GM23338 (cell line): ENCODE measurements around the gene SHLD2. TPM values are rescaled to one million over a fixed set of nuclear protein-coding genes. Genes with fewer than 3 reads are reported as not detected.
"Not testable (repeated sequence)": the region's sequence is repeated elsewhere in the genome, so short reads cannot be mapped to it uniquely, and the experiment has no call there.

ENCODE experiments used
- ATAC-seq: fragments of 200-7000 bp; cut with Tn5 transposase; 3 replicates; pipeline ENCODE4 v1.9.1; 2020
- DNase-seq: peaks from one replicate; pipeline ENCODE4 v3.0.0-alpha.2; 2015; ENCODE audit warnings: low spot score
- H2AFZ ChIP-seq: fragments of 200-600 bp; sonication (generic); 2 replicates; pipeline ENCODE4 v1.8.0; 2016; ENCODE audit warnings: antibody characterized with exemption, mild to moderate bottlenecking, moderate library complexity
- H3F3A ChIP-seq: fragments of 200-600 bp; sonication (generic); replicated peaks from 2 replicates; pipeline ENCODE4 v1.8.0; 2017; ENCODE audit warnings: antibody characterized with exemption, mixed run types, low read depth
- H3K27ac ChIP-seq: fragments of 200-600 bp; sonication (generic); 2 replicates; pipeline ENCODE4 v1.6.1; 2016; ENCODE audit warnings: low read depth
- H3K27me3 ChIP-seq: fragments of 200-600 bp; sonication (generic); 2 replicates; pipeline ENCODE4 v1.8.0; 2016; ENCODE audit warnings: mild to moderate bottlenecking, mixed run types, moderate library complexity; ENCODE audit not compliant: insufficient read depth
- H3K36me3 ChIP-seq: fragments of 200-600 bp; sonication (generic); 2 replicates; pipeline ENCODE4 v1.8.0; 2016; ENCODE audit warnings: mild to moderate bottlenecking; ENCODE audit not compliant: insufficient read depth
- H3K4me1 ChIP-seq: fragments of 200-600 bp; sonication (generic); 2 replicates; pipeline ENCODE4 v1.8.0; 2016; ENCODE audit warnings: mild to moderate bottlenecking, moderate library complexity; ENCODE audit not compliant: insufficient read depth
- H3K4me2 ChIP-seq: fragments of 200-600 bp; sonication (generic); 2 replicates; pipeline ENCODE4 v1.7.1; 2017; ENCODE audit warnings: mixed run types
- H3K4me3 ChIP-seq: fragments of 200-600 bp; sonication (generic); 2 replicates; pipeline ENCODE4 v1.6.1; 2016; ENCODE audit warnings: mixed run types
- H3K79me2 ChIP-seq: fragments of 200-600 bp; sonication (generic); replicated peaks from 2 replicates; pipeline ENCODE4 v1.8.0; 2017; ENCODE audit warnings: mild to moderate bottlenecking; ENCODE audit not compliant: insufficient read depth
- H3K9me2 ChIP-seq: fragments of 200-600 bp; sonication (generic); 2 replicates; pipeline ENCODE4 v1.8.0; 2017; ENCODE audit not compliant: insufficient read depth
- H4K20me1 ChIP-seq: fragments of 200-600 bp; sonication (generic); replicated peaks from 2 replicates; pipeline ENCODE4 v1.8.0; 2017; ENCODE audit warnings: mild to moderate bottlenecking; ENCODE audit not compliant: insufficient read depth
- H3K27ac Mint-ChIP-seq: 2 replicates; pipeline ENCODE4 v1.8.0; 2020; ENCODE audit warnings: inconsistent platforms, mild to moderate bottlenecking, moderate library complexity, mixed read lengths
- H3K27me3 Mint-ChIP-seq: 3 replicates; pipeline ENCODE4 v1.8.0; 2022; ENCODE audit warnings: low read depth, mild to moderate bottlenecking, moderate library complexity, mixed read lengths, inconsistent platforms; ENCODE audit not compliant: insufficient read depth, poor library complexity
- H3K36me3 Mint-ChIP-seq: 3 replicates; pipeline ENCODE4 v1.8.0; 2021; ENCODE audit warnings: low read depth, mild to moderate bottlenecking, inconsistent platforms, moderate library complexity, mixed read lengths
- H3K4me1 Mint-ChIP-seq: 3 replicates; pipeline ENCODE4 v1.8.0; 2020; ENCODE audit warnings: mild to moderate bottlenecking, inconsistent platforms, mixed read lengths
- H3K4me3 Mint-ChIP-seq: 3 replicates; pipeline ENCODE4 v1.8.0; 2021; ENCODE audit warnings: moderate library complexity, mild to moderate bottlenecking, inconsistent platforms, mixed read lengths
- H3K9me3 Mint-ChIP-seq: 3 replicates; pipeline ENCODE4 v1.8.0; 2020; ENCODE audit warnings: moderate library complexity, mild to moderate bottlenecking, inconsistent platforms, mixed read lengths
- polyA plus RNA-seq: library from polyadenylated mRNA; unstranded; fragments of >200 nt; fragmentation: Nextera tagmentation; extraction: Ambion mirVana; gene quantifications from 2 replicates; pipeline ENCODE4 v1.2.1, GENCODE V29; 2016
- total RNA-seq: library from RNA; depleted of rRNA; stranded (reverse); fragments of >200 nt; shearing (Covaris generic); gene quantifications from 2 replicates; pipeline ENCODE4 v1.2.3, GENCODE V29; 2014

The SHLD2 gene
- total and polyA plus RNA-seq, 2 experiments from 2014 or later = 13.9 to 34.2 TPM

- not testable (repeated sequence) for ATAC-seq, H3K9me2 ChIP-seq, H3K79me2 ChIP-seq, H3K4me1 Mint-ChIP-seq, H3K4me3 Mint-ChIP-seq, H3K36me3 Mint-ChIP-seq, H3K27ac Mint-ChIP-seq, H3K27me3 ChIP-seq, H3K4me3 ChIP-seq, H2AFZ ChIP-seq, H3F3A ChIP-seq, H3K4me2 ChIP-seq, H3K27ac ChIP-seq, H3K36me3 ChIP-seq, H4K20me1 ChIP-seq, DNase-seq, H3K9me3 Mint-ChIP-seq, H3K4me1 ChIP-seq, H3K27me3 Mint-ChIP-seq
These were observed 32.7 kb downstream of the SHLD2 start for GRCh38 chr10:87127607-87128156.

- H3K36me3 Mint-ChIP-seq = peaks cover 19% of the 10 kb centered on the region
- not testable (repeated sequence) for ATAC-seq, H3K4me1 Mint-ChIP-seq, DNase-seq, H3F3A ChIP-seq, H3K4me1 ChIP-seq, H3K4me3 Mint-ChIP-seq, H3K79me2 ChIP-seq, H2AFZ ChIP-seq, H3K27ac Mint-ChIP-seq, H3K27me3 ChIP-seq, H4K20me1 ChIP-seq, H3K36me3 ChIP-seq, H3K9me2 ChIP-seq, H3K27me3 Mint-ChIP-seq, H3K4me3 ChIP-seq, H3K9me3 Mint-ChIP-seq, H3K27ac ChIP-seq, H3K4me2 ChIP-seq
These were observed 37.2 kb downstream of the SHLD2 start for GRCh38 chr10:87132176-87132575.

- H3K79me2 ChIP-seq, H3K27ac Mint-ChIP-seq, H3K4me3 ChIP-seq, DNase-seq, H4K20me1 ChIP-seq, ATAC-seq, H3K36me3 ChIP-seq, H3K27me3 ChIP-seq, H3K27me3 Mint-ChIP-seq, H3K4me2 ChIP-seq, H3F3A ChIP-seq, H3K4me1 Mint-ChIP-seq, H3K4me1 ChIP-seq, H3K4me3 Mint-ChIP-seq, H3K9me2 ChIP-seq, H3K27ac ChIP-seq, H2AFZ ChIP-seq: not testable (repeated sequence)
- peaks cover 23% of the 10 kb centered on the region for H3K9me3 Mint-ChIP-seq
- peaks cover 37% of the 10 kb centered on the region for H3K36me3 Mint-ChIP-seq
These were observed 38.9 kb downstream of the SHLD2 start for GRCh38 chr10:87133936-87134335.

- H2AFZ ChIP-seq, H3K4me1 Mint-ChIP-seq, H3K27ac Mint-ChIP-seq, H3K79me2 ChIP-seq, H3K4me1 ChIP-seq, H3K4me3 Mint-ChIP-seq, H3K4me3 ChIP-seq, H4K20me1 ChIP-seq, H3K9me2 ChIP-seq, H3K27me3 ChIP-seq, H3K27me3 Mint-ChIP-seq, H3K4me2 ChIP-seq, H3K27ac ChIP-seq, ATAC-seq, DNase-seq, H3F3A ChIP-seq, H3K36me3 ChIP-seq: not testable (repeated sequence)
- H3K36me3 Mint-ChIP-seq = peaks cover 38% of the 10 kb centered on the region
- peaks cover 23% of the 10 kb centered on the region for H3K9me3 Mint-ChIP-seq
These were observed 39.4 kb downstream of the SHLD2 start for GRCh38 chr10:87134440-87134839.

DNA sequence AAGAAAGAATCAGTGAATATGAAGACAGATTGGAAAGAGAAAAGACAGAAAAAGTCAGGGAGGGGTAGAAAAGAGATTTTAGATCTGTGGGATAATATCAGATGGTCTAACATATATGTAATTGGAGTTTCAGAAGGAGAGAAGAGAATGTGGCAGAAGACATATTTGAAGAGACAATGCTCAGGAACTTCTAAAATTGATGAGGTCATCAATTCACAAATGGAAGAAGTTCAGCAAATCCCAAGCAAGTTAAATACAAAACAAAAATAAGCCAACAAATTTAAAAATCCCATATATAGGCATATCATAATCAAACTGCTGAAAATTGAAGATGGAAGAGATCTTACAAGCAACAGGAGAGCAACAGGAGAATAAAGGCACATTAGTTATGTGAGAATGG lies 42.5 kb downstream of the SHLD2 start:
- H3K4me3 ChIP-seq, H4K20me1 ChIP-seq, H2AFZ ChIP-seq, H3K27me3 Mint-ChIP-seq, H3K27ac ChIP-seq, H3K27me3 ChIP-seq, H3K27ac Mint-ChIP-seq, ATAC-seq, DNase-seq, H3F3A ChIP-seq, H3K4me1 ChIP-seq, H3K9me2 ChIP-seq, H3K4me1 Mint-ChIP-seq, H3K79me2 ChIP-seq, H3K4me3 Mint-ChIP-seq, H3K4me2 ChIP-seq, H3K36me3 ChIP-seq: not testable (repeated sequence)
- Mint-ChIP-seq H3K9me3 (peaks cover 27% of the 10 kb centered on the region), H3K36me3 (peaks cover 36% of the 10 kb centered on the region)

DNA sequence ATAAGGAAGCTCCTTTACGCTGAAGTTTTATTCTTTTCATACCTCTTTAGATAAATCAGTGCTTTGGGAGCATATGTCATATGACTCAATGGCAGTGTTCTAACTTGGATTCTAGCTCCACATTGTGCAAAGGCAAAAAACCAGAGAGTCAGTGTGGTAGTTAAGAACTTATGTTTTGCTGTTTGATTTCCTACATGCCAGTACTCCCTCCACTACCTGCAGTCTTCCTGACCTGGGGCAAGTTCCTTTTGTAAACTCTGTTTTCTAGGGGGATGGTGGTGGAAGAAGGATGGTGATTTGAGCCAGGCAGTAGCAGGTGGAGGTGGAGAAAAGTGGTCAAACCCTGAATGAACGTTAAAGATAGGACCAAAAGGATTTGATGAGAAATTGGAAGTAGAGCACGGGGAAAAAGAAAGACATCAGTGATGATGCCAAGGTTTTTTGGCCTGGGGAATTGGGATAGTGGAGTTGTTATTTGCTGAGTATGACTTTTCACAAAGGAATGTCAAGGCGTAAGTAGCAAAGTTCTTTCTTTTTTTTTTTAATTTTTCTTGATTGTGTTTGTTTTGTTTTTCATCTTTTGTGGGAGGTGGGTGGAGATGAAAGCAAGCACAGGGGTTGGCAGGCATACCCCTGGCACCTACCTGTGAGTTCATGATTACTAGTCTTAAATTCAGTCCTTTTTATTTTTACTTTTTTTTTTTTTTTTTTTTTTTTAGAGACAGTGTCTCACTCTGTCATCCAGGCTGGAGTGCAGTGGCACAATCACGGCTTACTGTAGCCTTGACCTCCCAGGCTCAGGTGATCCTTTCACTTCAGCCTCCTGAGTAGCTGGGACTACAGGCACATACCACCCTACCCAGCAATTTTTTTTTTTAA lies 47.5 kb downstream of the SHLD2 start:
- not testable (repeated sequence) for H3K4me1 ChIP-seq, H3K4me2 ChIP-seq, H3K27ac Mint-ChIP-seq, H3K27me3 ChIP-seq, H3K27ac ChIP-seq, DNase-seq, H3K4me3 ChIP-seq, H3K4me1 Mint-ChIP-seq, H3K27me3 Mint-ChIP-seq, H3K9me2 ChIP-seq, H3K36me3 ChIP-seq, H2AFZ ChIP-seq, ATAC-seq, H3F3A ChIP-seq, H3K79me2 ChIP-seq, H3K4me3 Mint-ChIP-seq, H4K20me1 ChIP-seq
- H3K36me3 Mint-ChIP-seq = peaks cover 21% of the 10 kb centered on the region
- H3K9me3 Mint-ChIP-seq = peaks cover 16% of the 10 kb centered on the region
